Tibial artery (tissue), 4 donors: Measurements from ENCODE around the gene MTHFSD.

Experiments used
- DNase-seq, 2 donors: peaks; one replicate each; pipeline ENCODE4 v3.0.0-alpha.2; 2019
- H3K27ac ChIP-seq, 2 donors: fragments of 200-600 bp; sonication (generic) in 1 of 2; 1 replicate in 1 of 2; 2 replicates in 1 of 2; pipeline ENCODE4 v1.5.1; 2018 to 2019; ENCODE audit warnings: mild to moderate bottlenecking in 1 of 2
- H3K27me3 ChIP-seq, 2 donors: fragments of 200-600 bp; sonication (generic) in 1 of 2; one replicate each; pipeline versions ENCODE4 v1.5.1 to v1.6.0; 2016 to 2019
- H3K36me3 ChIP-seq, 3 donors: fragments of 200-600 bp; sonication (generic) in 2 of 3; one replicate each; pipeline ENCODE4 v1.5.1; 2016 to 2019; ENCODE audit warnings: mild to moderate bottlenecking in 2 of 3
- H3K4me1 ChIP-seq, 4 donors: fragments of 200-600 bp; sonication (generic) in 2 of 4; 1 replicate in 3 of 4; 2 replicates in 1 of 4; pipeline ENCODE4 v1.5.1; 2016 to 2019
- H3K4me3 ChIP-seq, 2 donors: fragments of 200-600 bp; sonication (generic) in 1 of 2; 1 replicate in 1 of 2; 2 replicates in 1 of 2; pipeline ENCODE4 v1.5.1; 2018 to 2019; ENCODE audit warnings: mild to moderate bottlenecking in 2 of 2
- H3K9me3 ChIP-seq, 3 donors: fragments of 200-600 bp; sonication (generic) in 1 of 3; one replicate each; pipeline ENCODE4 v1.5.1; 2016 to 2019
- intact Hi-C: fragments of 100-400 bp; cut with DNase I; formaldehyde crosslinking; loops from one replicate; pipeline ENCODE4 v1.15.0; 2023; ENCODE audit warnings: low total_unique reads
- TF ChIP-seq, protein P1 (sequence below), 2 experiments: fragments of 200-600 bp in 1 of 2; fragments of 450-650 bp in 1 of 2; IDR thresholded peaks; one replicate each; pipeline ENCODE4 v1.5.1; 2017 to 2019; ENCODE audit warnings: antibody characterized with exemption in 2 of 2, mild to moderate bottlenecking in 1 of 2, moderate library complexity in 1 of 2

Gene MTHFSD

DNA sequence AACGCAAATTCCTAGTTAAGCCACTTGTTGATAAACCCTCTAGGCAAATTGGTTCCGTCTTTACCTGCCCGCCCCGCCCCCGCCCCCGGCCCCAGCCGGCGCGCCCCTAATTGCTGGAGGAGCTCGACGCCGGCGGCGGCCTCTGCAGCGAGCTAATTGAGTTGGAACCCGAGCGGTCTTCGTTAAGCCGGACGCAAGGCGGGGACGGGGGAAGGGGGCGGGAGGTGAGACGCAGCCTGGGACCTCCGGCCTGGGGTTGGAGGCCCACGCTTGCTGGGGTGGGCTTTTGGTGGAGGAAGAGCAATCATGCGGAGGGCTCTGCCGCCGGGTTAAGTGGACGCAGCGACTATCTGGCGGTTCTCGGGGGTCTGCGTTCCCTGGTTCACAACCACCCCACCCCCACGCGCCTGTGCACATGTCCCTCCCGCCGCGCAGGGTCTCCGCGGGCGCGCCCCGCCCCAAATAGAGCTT is 57.4 kb downstream of the MTHFSD start:
- Histone ChIP-seq H3K9me3 (no peaks in the 10 kb centered on the region), H3K4me3 (no peak overlapping the region), H3K27me3 (peaks cover 15 to 100% of the 10 kb centered on the region in 2 donors), H3K4me1 (peaks cover 0 to 37% (median 25%) of the 10 kb centered on the region in 4 donors), H3K36me3 (no peaks in the 10 kb centered on the region), H3K27ac (no peak overlapping the region)
- no peak for DNase-seq
- intact Hi-C loops, result no loop called here
- TF ChIP-seq, protein P1, sequence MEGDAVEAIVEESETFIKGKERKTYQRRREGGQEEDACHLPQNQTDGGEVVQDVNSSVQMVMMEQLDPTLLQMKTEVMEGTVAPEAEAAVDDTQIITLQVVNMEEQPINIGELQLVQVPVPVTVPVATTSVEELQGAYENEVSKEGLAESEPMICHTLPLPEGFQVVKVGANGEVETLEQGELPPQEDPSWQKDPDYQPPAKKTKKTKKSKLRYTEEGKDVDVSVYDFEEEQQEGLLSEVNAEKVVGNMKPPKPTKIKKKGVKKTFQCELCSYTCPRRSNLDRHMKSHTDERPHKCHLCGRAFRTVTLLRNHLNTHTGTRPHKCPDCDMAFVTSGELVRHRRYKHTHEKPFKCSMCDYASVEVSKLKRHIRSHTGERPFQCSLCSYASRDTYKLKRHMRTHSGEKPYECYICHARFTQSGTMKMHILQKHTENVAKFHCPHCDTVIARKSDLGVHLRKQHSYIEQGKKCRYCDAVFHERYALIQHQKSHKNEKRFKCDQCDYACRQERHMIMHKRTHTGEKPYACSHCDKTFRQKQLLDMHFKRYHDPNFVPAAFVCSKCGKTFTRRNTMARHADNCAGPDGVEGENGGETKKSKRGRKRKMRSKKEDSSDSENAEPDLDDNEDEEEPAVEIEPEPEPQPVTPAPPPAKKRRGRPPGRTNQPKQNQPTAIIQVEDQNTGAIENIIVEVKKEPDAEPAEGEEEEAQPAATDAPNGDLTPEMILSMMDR (IDR thresholded peaks at IDR 0.05), result no peak

DNA sequence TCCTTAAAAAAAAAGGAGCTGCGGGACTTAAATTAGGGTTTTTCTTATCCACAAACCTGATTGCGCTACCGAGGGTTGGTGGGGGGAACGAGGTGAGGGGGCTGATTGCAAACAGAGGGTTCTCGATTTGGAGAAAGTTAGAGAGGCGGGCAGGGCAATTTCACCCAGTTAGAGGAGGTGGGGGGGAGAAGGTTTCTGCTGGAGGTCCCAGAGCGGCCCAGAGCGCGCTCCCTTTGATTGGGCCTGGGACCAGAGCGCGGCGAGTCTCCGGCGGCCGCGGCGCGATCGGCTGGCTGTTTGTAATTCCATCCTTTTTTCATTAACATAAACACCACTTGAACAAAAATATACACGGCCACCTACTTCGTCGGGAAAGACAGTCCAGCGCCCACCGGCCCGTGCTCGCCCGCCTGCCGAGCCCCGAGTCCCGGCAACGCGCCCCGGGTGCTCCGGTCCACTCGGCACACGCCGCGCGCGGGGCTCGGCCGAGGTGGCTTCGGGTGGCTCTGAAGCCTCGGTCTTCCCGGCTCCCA is 58.0 kb downstream of the MTHFSD start:
- Histone ChIP-seq H3K36me3 (no peaks in the 10 kb centered on the region), H3K27me3 (peaks cover 15 to 100% of the 10 kb centered on the region in 2 donors), H3K4me1 (peaks cover 0 to 37% (median 25%) of the 10 kb centered on the region in 4 donors), H3K4me3 (no peak overlapping the region), H3K9me3 (no peaks in the 10 kb centered on the region), H3K27ac (no peak overlapping the region)
- TF ChIP-seq, protein P1 (IDR thresholded peaks at IDR 0.05), result no peak
- DNase-seq, result no peak
- intact Hi-C loops, result no loop called here

DNA sequence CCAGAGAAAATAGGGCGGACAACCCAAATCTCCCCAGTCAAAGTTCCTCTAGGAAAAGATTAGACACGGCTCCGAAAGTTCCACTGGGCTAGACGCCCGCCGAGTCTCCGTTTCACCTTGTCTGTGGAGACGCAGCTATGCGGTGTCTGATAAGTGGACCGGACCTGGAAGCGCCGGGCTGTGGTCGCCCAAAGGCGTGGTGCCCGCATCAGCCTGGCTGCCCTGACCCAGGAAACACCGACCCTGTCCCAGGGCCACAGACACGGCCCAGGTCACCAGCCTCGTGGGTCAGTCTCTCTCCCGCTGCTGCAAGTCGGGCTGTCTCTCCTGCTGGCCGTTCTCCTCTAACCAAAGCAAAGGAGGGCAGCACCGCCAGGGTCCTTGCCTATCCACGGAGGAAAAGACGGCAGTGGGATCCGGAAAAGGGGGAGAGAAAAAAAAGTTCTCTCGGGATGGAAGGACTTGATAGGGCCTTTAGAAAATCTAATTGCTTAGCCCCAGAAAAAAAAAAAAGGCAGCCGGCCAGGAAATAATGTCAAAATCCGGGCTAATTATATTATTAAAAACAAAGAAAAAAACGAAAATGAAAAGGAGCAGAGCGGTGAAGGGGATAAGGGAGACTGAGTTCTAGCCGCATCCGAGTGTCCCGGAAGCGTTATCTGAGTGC is 58.6 kb downstream of the MTHFSD start:
- Histone ChIP-seq H3K36me3 (no peaks in the 10 kb centered on the region), H3K27me3 (peaks cover 15 to 100% of the 10 kb centered on the region in 2 donors), H3K9me3 (no peaks in the 10 kb centered on the region), H3K27ac (no peak overlapping the region), H3K4me1 (peaks cover 0 to 37% (median 25%) of the 10 kb centered on the region in 4 donors), H3K4me3 (no peak overlapping the region)
- intact Hi-C loops, result no loop called here
- TF ChIP-seq, protein P1 (IDR thresholded peaks at IDR 0.05), result no peak
- DNase-seq, result no peak

DNA sequence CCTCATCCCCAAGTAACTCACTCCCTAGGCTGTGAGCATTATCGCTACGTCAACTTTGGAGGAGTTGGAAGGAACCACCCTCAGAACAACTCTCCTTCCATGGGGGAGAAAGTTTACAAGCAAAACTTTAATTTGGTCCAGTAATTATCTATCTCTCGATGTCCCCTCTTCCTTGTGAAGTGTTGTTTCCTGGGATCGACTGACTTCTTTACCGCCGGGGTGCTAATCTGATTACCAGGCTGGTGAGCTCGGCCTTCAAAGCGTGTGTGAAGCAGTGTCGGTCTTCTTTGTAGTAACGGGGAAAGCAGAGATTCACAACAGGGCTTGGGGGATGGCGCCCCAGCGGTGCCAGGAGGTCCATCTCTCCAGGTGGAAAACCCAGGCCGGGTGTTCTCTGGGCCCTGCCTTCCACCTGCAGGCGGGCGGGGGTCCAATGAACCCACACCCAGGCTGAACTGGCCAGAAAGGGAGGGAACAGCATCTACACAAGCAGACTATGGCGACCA is 59.2 kb downstream of the MTHFSD start:
- Histone ChIP-seq H3K4me1 (peaks cover 0 to 37% (median 25%) of the 10 kb centered on the region in 4 donors), H3K4me3 (no peak overlapping the region), H3K27ac (no peak overlapping the region), H3K27me3 (peaks cover 15 to 100% of the 10 kb centered on the region in 2 donors), H3K9me3 (no peaks in the 10 kb centered on the region), H3K36me3 (no peaks in the 10 kb centered on the region)
- TF ChIP-seq, protein P1 (IDR thresholded peaks at IDR 0.05), result no peak
- intact Hi-C loops, result no loop called here
- no peak for DNase-seq

DNA sequence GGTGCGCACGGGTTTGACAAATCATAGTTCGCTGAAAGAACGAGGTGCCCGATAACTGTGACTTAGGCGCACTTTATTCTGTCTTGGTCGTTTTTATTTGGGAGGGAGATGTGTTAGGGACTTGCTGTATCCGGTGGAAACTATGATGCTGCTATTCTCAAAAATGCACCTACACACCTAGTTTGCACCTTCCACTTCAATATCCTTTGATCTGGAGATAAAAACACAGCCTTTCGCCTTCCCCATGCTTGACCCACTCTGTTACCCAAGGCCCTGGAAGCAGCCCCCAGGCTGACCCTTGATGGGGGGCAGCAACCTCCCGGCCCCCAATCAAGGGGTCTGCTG is 59.7 kb downstream of the MTHFSD start:
- TF ChIP-seq, protein P1 (IDR thresholded peaks at IDR 0.05), result no peak
- intact Hi-C loops, result no loop called here
- H3K4me1 ChIP-seq, result peaks cover 0 to 37% (median 25%) of the 10 kb centered on the region in 4 donors
- no peak overlapping the region for H3K4me3 ChIP-seq
- H3K27me3 ChIP-seq, result peaks cover 15 to 100% of the 10 kb centered on the region in 2 donors
- no peak for DNase-seq
- H3K27ac ChIP-seq, result no peak overlapping the region
- no peaks in the 10 kb centered on the region for H3K36me3 ChIP-seq
- no peaks in the 10 kb centered on the region for H3K9me3 ChIP-seq
